CD1c-positive myeloid dendritic cell (primary cell): ENCODE measurements around the gene OR2A42.
"Not testable (repeated sequence)": the region's sequence is repeated elsewhere in the genome, so short reads cannot be mapped to it uniquely, and the experiment has no call there.

ENCODE experiments used
- DNase-seq: peaks from one replicate; pipeline ENCODE4 v3.0.0-alpha.2; 2016; ENCODE audit errors: extremely low spot score

The OR2A42 gene

GRCh38 chr7:144223675-144224074 lies 15.7 kb downstream of the OR2A42 start:
- DNase-seq, result not testable (repeated sequence)

GRCh38 chr7:144220531-144220930 lies 18.9 kb downstream of the OR2A42 start:
- not testable (repeated sequence) for DNase-seq

DNA sequence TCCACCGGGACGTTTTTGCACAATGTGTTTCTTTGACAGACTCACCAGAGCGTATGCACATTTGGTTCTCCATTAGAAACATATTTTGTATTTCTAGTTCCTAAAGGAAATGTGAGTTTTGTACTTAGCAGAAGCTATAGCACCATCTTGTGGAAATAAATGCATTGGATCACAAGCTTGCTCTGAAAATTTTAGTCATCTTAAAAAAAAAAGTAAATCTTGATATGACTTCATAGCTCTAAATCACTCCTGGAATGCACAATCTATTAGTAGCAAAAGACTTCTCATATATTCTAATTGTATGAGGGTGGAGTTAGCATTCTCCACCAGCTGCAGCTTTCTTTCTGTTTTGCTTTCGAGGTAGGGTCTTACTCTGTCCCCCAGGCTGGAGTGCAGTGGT lies 20.3 kb downstream of the OR2A42 start:
- not testable (repeated sequence) for DNase-seq

DNA sequence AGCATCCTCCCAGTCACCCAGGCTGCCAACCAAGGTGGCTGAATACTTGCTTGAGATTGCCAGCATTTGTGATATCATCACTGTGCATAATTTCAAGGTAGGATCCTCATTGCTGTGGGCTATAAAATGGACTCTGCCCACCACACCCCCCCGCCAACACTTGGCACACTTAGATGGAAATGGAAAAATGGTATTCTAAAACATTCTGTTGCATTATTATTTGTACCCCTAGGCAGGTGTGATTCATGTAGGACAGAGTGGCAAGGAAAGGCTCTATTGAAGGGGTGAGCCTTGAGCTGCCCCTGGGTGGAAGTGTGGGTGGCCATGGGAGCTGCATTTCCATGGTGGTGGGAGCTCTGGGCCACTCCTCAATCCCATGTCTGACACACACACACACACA lies 20.8 kb downstream of the OR2A42 start:
- DNase-seq, result peak; percentile 0

- not testable (repeated sequence) for DNase-seq
Measured at GRCh38 chr7:144217200-144217599, 22.2 kb downstream of the OR2A42 start.

DNA sequence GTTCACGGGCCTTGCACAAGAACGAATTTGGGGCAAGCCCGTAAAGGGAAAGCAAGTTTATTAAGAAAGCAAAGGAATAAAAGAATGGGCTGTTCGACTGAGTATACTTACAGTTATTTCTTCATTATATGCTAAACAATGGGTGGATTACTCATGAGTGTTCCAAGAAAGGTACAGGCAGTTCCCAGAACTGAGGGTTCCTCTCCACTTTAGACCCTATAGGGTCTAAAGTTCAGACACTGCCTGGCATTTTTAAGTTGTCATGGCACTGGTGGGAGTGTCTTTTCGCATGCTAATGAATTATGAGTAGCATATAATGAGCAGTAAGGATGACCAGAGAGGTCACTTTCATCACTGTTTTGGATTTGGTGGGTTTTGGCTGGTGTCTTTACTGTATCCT lies 34.1 kb downstream of the OR2A42 start:
- not testable (repeated sequence) for DNase-seq

DNA sequence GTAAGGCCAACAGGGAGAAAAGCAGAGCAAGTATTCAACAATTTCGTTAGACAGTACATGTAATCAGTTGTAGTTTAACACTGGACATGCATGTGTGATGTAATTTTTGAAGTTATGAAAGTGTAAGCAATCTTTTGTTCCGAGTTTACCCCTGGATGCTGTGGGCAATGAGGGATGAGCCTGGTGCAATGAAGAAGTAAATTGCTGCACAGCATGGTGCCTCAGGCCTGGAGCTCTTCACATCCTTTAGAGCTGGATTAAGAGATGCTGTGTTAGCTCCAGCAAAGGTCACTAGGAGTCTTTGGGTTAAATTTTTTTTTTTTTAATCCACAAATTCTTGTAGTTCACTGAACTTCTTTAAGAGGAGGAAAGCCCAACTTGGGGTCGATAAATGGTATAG lies 36.3 kb downstream of the OR2A42 start:
- not testable (repeated sequence) for DNase-seq

DNA sequence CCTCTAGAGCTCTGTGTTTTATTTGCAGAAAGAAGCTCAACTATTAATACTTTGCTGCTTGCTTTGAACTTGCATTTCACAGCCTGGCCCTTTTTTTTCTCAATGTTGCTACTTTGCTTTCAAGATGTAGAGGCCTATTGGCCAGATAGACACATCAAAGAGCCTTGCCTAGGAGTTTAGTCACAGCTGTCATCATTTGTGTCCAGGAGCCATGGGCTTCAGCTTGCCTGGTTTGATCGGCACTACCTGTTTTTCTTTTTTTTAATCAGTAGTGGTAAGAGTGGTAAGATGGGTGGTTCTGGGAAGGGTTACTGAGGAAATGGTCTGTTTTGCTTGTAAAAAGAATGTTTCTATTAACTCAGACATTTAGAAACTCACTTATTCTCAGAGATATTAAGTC lies 37.4 kb downstream of the OR2A42 start:
- DNase-seq, result not testable (repeated sequence)

DNA sequence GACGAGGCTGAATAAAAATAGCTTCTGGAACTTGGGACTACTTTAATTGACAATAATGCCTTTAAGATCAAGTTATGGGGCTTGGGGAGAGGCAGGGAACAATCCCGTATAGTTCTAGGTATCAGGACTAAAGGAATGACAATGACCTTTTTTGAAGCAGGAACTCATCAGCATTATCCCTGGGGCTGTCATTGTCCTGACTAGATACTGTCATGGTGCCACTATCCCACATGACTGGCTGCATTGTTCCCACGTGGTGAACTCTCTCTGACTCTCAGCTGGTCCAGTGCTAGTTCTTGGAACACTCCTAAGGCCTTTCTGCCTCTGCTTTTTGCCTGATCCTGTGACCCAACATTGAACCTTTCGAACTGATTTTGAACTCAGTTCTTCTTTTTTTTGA lies 40.5 kb downstream of the OR2A42 start:
- not testable (repeated sequence) for DNase-seq

- not testable (repeated sequence) for DNase-seq
Measured at GRCh38 chr7:144195212-144195872, 44.1 kb downstream of the OR2A42 start, which contains the start of gene ARHGEF35. ARHGEF35 (minus strand) TSS chr7:144195833; CDS start chr7:144188383, 7,450 bp downstream.

GRCh38 chr7:144194453-144194852 lies 45.0 kb downstream of the OR2A42 start:
- DNase-seq, result not testable (repeated sequence)

GRCh38 chr7:144193782-144194181 lies 45.6 kb downstream of the OR2A42 start:
- not testable (repeated sequence) for DNase-seq

- DNase-seq, result not testable (repeated sequence)
Measured at GRCh38 chr7:144188578-144189171, 50.7 kb downstream of the OR2A42 start.

- not testable (repeated sequence) for DNase-seq
Measured at GRCh38 chr7:144187848-144188247, 51.6 kb downstream of the OR2A42 start.

DNA sequence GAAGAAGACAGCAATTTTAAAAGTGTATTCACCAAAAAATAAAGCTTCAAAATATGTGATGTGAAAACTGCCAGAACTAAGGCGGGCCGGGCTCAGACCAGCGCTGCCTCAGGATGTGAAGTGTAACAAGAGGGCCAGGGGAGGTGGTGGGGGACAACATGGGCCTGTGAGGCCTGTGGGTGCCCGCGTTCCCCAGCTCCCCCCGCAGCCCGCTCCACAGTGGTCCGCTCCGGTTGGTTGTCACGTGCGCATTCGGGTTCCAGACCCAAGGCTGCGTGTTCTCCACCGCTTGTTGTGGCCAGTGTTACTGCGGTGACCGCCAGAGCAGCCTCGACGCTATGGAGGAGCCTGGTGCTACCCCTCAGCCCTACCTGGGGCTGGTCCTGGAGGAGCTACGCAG lies 56.2 kb downstream of the OR2A42 start, which contains the start of gene CTAGE4:
TSS of gene CTAGE4 (plus strand) at position 301 of the 400 bp plus-strand sequence. CDS start at position 339, 38 bp downstream.
- DNase-seq, result not testable (repeated sequence)

DNA sequence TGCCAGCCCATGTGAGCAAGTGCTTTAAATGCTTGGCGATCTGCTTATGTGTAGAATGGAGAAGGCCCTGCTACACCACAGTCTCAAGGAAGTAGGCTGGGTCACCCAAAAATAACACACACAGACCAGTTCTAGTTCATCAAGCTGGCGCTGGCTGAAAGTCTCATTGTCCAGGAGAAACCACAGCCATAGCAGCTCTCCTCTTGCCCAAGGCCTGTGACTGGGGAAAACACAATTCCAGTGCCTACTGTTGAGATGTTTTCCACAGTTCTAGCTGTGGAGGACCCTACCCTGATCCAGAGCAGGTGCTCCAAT lies 60.3 kb downstream of the OR2A42 start:
- DNase-seq, result not testable (repeated sequence)

DNA sequence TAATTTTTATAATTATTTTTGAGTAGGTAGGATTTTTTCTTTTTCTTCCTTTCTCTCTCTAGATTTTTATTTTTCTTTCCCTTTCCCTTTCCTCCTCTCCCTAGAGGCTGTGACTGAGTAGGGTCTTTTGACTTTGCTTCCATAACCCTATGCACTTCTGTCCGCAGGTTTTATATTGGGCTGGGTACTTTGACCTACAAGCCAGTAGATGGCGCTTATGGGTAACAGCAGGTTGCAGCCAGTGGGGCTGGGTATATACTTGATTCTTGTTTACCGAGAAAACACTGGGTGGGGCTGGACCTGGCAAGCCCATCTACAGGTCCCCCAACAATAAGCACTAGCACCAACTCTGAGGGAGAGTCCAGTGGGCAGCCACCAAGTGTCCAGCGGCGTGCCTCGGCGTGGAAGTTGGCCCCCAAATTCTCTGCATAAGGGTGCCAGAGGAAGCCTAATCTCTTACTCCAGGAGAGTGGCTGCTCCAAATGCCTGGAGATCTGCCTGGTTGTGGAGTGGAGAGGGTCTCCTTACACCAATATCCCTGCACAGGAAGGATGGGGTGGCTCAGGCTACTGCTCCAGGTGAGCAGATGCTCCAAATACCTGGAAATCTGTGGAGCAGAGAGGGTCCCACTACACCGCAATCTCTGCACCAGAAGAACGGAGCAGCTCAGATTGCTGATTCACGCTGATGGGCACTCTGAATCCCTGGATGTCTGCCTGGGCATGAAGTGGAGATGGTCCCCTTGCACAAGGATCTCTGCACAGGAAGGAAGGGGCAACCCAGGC lies 60.8 kb downstream of the OR2A42 start:
- peak; percentile 38 for DNase-seq
